HEK293 (cell line): ENCODE data around the gene LIMK1.

ENCODE experiments used
- CTCF ChIA-PET: fragments of 350-600 bp; formaldehyde crosslinking; extraction: SDS; loops from one replicate; lab custom pipeline; 2021; ENCODE audit warnings: antibody characterized with exemption; lab: Yijun Ruan, JAX
- POLR2A ChIA-PET: fragments of 300-600 bp; formaldehyde crosslinking; extraction: SDS; loops from one replicate; lab custom pipeline; 2020; ENCODE audit warnings: antibody characterized with exemption, inconsistent platforms; lab: Yijun Ruan, JAX
- H3K27ac ChIP-seq: fragments of 200-500 bp; sonication (Bioruptor generic); 2 replicates; pipeline ENCODE4 v1.5.1; 2014; ENCODE audit warnings: low read depth, low read length, control low read depth, inconsistent platforms; ENCODE audit errors: extremely low read depth
- H3K36me3 ChIP-seq, 2 experiments: fragments of 200-500 bp in 1 of 2; sonication (Bioruptor generic) in 1 of 2; 1 replicate in 1 of 2; 2 replicates in 1 of 2; pipeline ENCODE4 v1.5.1; 2014 to 2017; ENCODE audit warnings: inconsistent platforms in 2 of 2, low read length in 2 of 2; ENCODE audit not compliant: control insufficient read depth in 2 of 2, insufficient read depth in 1 of 2
- H3K4me1 ChIP-seq: fragments of 200-500 bp; sonication (Bioruptor generic); 2 replicates; pipeline ENCODE4 v1.5.1; 2014; ENCODE audit warnings: mild to moderate bottlenecking, low read length, inconsistent platforms; ENCODE audit not compliant: control insufficient read depth, insufficient read depth
- H3K4me3 ChIP-seq: 2 replicates; pipeline ENCODE4 v1.5.1; 2011; ENCODE audit warnings: low read depth, mild to moderate bottlenecking, control low read depth, low read length, moderate library complexity
- H3K9me3 ChIP-seq: fragments of 200-500 bp; sonication (Bioruptor generic); 2 replicates; pipeline ENCODE4 v1.5.1; 2014; ENCODE audit warnings: low read depth, low read length, inconsistent platforms; ENCODE audit not compliant: control insufficient read depth, insufficient read depth
- BCL11B ChIP-seq: fragments of 450-650 bp; formaldehyde crosslinking; IDR thresholded peaks from 2 replicates; pipeline ENCODE4 v1.5.1; 2016; ENCODE audit warnings: low read depth, missing biosample characterization, missing genetic modification characterization
- KLF10 ChIP-seq: fragments of 450-650 bp; IDR thresholded peaks from 2 replicates; pipeline ENCODE4 v1.5.1; 2018; ENCODE audit warnings: missing biosample characterization, mild to moderate bottlenecking, missing genetic modification characterization
- WT1 ChIP-seq: fragments of 450-650 bp; formaldehyde crosslinking; IDR thresholded peaks from 2 replicates; pipeline ENCODE4 v1.5.1; 2016; ENCODE audit warnings: missing biosample characterization, missing genetic modification characterization
- YY2 ChIP-seq: fragments of 450-650 bp; formaldehyde crosslinking; IDR thresholded peaks from 2 replicates; pipeline ENCODE4 v1.5.1; 2016; ENCODE audit warnings: missing biosample characterization, missing genetic modification characterization
- ZBTB21 ChIP-seq: fragments of 450-650 bp; formaldehyde crosslinking; IDR thresholded peaks from 2 replicates; pipeline ENCODE4 v1.5.1; 2017; ENCODE audit warnings: missing biosample characterization, missing genetic modification characterization
- ZFHX2 ChIP-seq: fragments of 450-650 bp; formaldehyde crosslinking; conservative IDR thresholded peaks from 2 replicates; pipeline ENCODE4 v1.5.1; 2016; ENCODE audit warnings: missing biosample characterization, missing genetic modification characterization
- ZNF146 ChIP-seq: fragments of 450-650 bp; formaldehyde crosslinking; IDR thresholded peaks from 2 replicates; pipeline ENCODE4 v1.5.1; 2016; ENCODE audit warnings: missing biosample characterization, missing genetic modification characterization
- ZNF16 ChIP-seq: fragments of 450-650 bp; formaldehyde crosslinking; IDR thresholded peaks from 2 replicates; pipeline ENCODE4 v1.5.1; 2016; ENCODE audit warnings: low read depth, missing biosample characterization, missing genetic modification characterization
- ZNF184 ChIP-seq: fragments of 450-650 bp; IDR thresholded peaks from 2 replicates; pipeline ENCODE4 v1.5.1; 2018; ENCODE audit warnings: missing biosample characterization, mild to moderate bottlenecking, missing genetic modification characterization
- ZNF2 ChIP-seq: fragments of 450-650 bp; formaldehyde crosslinking; IDR thresholded peaks from 2 replicates; pipeline ENCODE4 v1.5.1; 2016; ENCODE audit warnings: missing biosample characterization, missing genetic modification characterization
- ZNF266 ChIP-seq: fragments of 450-650 bp; formaldehyde crosslinking; IDR thresholded peaks from 2 replicates; pipeline ENCODE4 v1.5.1; 2016; ENCODE audit warnings: missing biosample characterization, missing genetic modification characterization, low read depth
- ZNF391 ChIP-seq: fragments of 450-650 bp; formaldehyde crosslinking; IDR thresholded peaks from 2 replicates; pipeline ENCODE4 v1.5.1; 2016; ENCODE audit warnings: low read depth, missing biosample characterization, missing genetic modification characterization, borderline replicate concordance
- ZNF404 ChIP-seq: fragments of 450-650 bp; formaldehyde crosslinking; IDR thresholded peaks from 2 replicates; pipeline ENCODE4 v1.5.1; 2017; ENCODE audit warnings: missing biosample characterization, missing genetic modification characterization
- ZNF433 ChIP-seq: fragments of 450-650 bp; formaldehyde crosslinking; IDR thresholded peaks from 2 replicates; pipeline ENCODE4 v1.5.1; 2016; ENCODE audit warnings: missing biosample characterization, missing genetic modification characterization, low read depth
- ZNF501 ChIP-seq: fragments of 450-650 bp; formaldehyde crosslinking; IDR thresholded peaks from 2 replicates; pipeline ENCODE4 v1.5.1; 2016; ENCODE audit warnings: missing biosample characterization, missing genetic modification characterization
- ZNF530 ChIP-seq: fragments of 450-650 bp; formaldehyde crosslinking; IDR thresholded peaks from 2 replicates; pipeline ENCODE4 v1.5.1; 2016; ENCODE audit warnings: low read depth, missing biosample characterization, missing genetic modification characterization
- ZNF621 ChIP-seq: fragments of 450-650 bp; formaldehyde crosslinking; IDR thresholded peaks from 2 replicates; pipeline ENCODE4 v1.5.1; 2017; ENCODE audit warnings: missing biosample characterization, missing genetic modification characterization
- ZNF626 ChIP-seq: fragments of 450-650 bp; sonication (Bioruptor Pico); formaldehyde crosslinking; IDR thresholded peaks from 2 replicates; pipeline ENCODE4 v1.5.1; 2018; ENCODE audit warnings: missing biosample characterization, missing genetic modification characterization, inconsistent platforms
- ZNF660 ChIP-seq: fragments of 450-650 bp; IDR thresholded peaks from 2 replicates; pipeline ENCODE4 v1.5.1; 2018; ENCODE audit warnings: missing biosample characterization, mild to moderate bottlenecking, missing genetic modification characterization
- ZNF664 ChIP-seq: fragments of 450-650 bp; formaldehyde crosslinking; IDR thresholded peaks from 2 replicates; pipeline ENCODE4 v1.5.1; 2016; ENCODE audit warnings: missing biosample characterization, missing genetic modification characterization
- ZNF692 ChIP-seq: fragments of 450-650 bp; formaldehyde crosslinking; IDR thresholded peaks from 2 replicates; pipeline ENCODE4 v1.5.1; 2016; ENCODE audit warnings: missing biosample characterization, missing genetic modification characterization
- TF ChIP-seq, protein P1 (sequence below): fragments of 450-650 bp; IDR thresholded peaks from 2 replicates; pipeline ENCODE4 v1.5.1; 2018; ENCODE audit warnings: missing biosample characterization, mild to moderate bottlenecking, missing genetic modification characterization
- TF ChIP-seq, protein P2 (sequence below): fragments of 450-650 bp; formaldehyde crosslinking; IDR thresholded peaks from 2 replicates; pipeline ENCODE4 v1.5.1; 2016; ENCODE audit warnings: missing biosample characterization, missing genetic modification characterization

Gene LIMK1

GRCh38 chr7:74148491-74148890 is 64.9 kb downstream of the LIMK1 start (continued):
- TF ChIP-seq WT1 (tag by site-specific recombination), result no peak
- no peak for TF ChIP-seq ZNF621
- no peak for TF ChIP-seq ZNF626 (tag by site-specific recombination)
- TF ChIP-seq ZNF660, result no peak
- no peak for TF ChIP-seq ZNF184 (tag by site-specific recombination)
- TF ChIP-seq ZNF433, result no peak
- TF ChIP-seq ZNF530 (tag by site-specific recombination), result no peak
- TF ChIP-seq, protein P1, sequence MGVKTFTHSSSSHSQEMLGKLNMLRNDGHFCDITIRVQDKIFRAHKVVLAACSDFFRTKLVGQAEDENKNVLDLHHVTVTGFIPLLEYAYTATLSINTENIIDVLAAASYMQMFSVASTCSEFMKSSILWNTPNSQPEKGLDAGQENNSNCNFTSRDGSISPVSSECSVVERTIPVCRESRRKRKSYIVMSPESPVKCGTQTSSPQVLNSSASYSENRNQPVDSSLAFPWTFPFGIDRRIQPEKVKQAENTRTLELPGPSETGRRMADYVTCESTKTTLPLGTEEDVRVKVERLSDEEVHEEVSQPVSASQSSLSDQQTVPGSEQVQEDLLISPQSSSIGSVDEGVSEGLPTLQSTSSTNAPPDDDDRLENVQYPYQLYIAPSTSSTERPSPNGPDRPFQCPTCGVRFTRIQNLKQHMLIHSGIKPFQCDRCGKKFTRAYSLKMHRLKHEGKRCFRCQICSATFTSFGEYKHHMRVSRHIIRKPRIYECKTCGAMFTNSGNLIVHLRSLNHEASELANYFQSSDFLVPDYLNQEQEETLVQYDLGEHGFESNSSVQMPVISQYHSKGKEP, result no peak
- no peak for TF ChIP-seq BCL11B (tag by site-specific recombination)

DNA sequence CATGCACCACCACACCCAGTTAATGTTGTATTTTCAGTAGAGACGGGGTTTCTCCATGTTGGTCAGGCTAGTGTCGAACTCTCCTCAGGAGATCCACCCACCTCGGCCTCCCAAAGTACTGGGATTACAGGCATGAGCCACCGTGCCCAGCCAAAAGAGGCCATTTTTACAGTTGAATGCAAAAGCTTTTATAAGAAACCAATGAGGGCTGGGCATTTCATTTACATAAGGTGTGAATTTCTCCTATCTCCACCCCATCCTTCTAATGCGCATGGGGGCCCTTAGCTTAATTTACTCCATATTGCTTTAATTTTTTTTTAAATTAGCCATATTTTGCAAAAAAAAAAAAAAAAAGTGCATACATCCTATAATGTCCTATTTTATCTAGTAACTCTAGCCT is 65.5 kb downstream of the LIMK1 start:
- H3K4me1 ChIP-seq, result no peaks in the 10 kb centered on the region
- H3K36me3 ChIP-seq, result no peaks in the 10 kb centered on the region
- H3K4me3 ChIP-seq, result no peak overlapping the region
- ChIA-PET CTCF (interaction anchor here (0.6 to 0.7 kb wide), 3 partner anchors 15 to 436 kb away, joined by 3 to 4 read pairs (median 4); no protein-coding TSS in a partner anchor), POLR2A (no interaction called here)
- no peak overlapping the region for H3K27ac ChIP-seq
- H3K9me3 ChIP-seq, result no peaks in the 10 kb centered on the region
- no peak for TF ChIP-seq YY2 (tag by site-specific recombination)
- no peak for TF ChIP-seq ZNF404 (tag by site-specific recombination)
- no peak for TF ChIP-seq ZNF664 (tag by site-specific recombination)
- no peak for TF ChIP-seq ZNF16 (tag by site-specific recombination)
- TF ChIP-seq, protein P2, sequence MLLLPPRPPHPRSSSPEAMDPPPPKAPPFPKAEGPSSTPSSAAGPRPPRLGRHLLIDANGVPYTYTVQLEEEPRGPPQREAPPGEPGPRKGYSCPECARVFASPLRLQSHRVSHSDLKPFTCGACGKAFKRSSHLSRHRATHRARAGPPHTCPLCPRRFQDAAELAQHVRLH, result no peak
- no peak for TF ChIP-seq ZNF266 (tag by site-specific recombination)

DNA sequence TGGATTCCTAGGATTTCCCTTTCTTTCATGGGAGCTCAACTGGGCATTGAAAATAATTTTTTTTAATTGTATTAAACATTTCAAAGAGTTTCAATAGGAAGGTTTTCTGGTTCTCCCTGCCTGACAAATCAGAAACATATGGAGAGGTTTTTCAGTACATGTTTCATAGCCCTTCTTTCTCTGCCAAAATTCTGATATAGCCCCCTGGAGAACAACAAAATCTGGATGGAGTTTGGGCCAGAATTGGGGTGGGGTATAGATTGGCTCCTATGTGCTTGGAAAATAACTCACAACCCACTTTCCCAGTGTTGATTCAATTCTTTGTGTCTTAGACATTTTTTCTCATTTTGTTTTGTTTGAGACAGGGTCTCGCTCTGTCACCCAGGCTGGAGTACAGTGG is 66.0 kb downstream of the LIMK1 start:
- CTCF ChIA-PET, result no interaction called here
- Histone ChIP-seq H3K27ac (no peak overlapping the region), H3K4me1 (no peaks in the 10 kb centered on the region), H3K4me3 (no peak overlapping the region), H3K9me3 (no peaks in the 10 kb centered on the region), H3K36me3 (no peaks in the 10 kb centered on the region)
- TF ChIP-seq ZFHX2 (tag by site-specific recombination) (no peak), ZNF501 (tag by site-specific recombination) (no peak), KLF10 (no peak), ZNF184 (tag by site-specific recombination) (no peak), ZBTB21 (tag by site-specific recombination) (no peak), ZNF146 (tag by site-specific recombination) (no peak)
- POLR2A ChIA-PET, result no interaction called here

GRCh38 chr7:74153736-74154135 is 70.1 kb downstream of the LIMK1 start:
- TF ChIP-seq ZNF2 (tag by site-specific recombination), result no peak
- TF ChIP-seq ZNF692 (tag by site-specific recombination), result no peak
- no peak for TF ChIP-seq ZNF391 (tag by site-specific recombination)
- Histone ChIP-seq H3K4me3 (no peak overlapping the region), H3K27ac (no peak overlapping the region), H3K36me3 (no peaks in the 10 kb centered on the region), H3K4me1 (no peaks in the 10 kb centered on the region), H3K9me3 (no peaks in the 10 kb centered on the region)
- ChIA-PET CTCF (no interaction called here), POLR2A (no interaction called here)
